B cell (primary cell): ENCODE results near the gene RNF141. TPM values are rescaled to one million over a fixed set of nuclear protein-coding genes. Genes with fewer than 3 reads are reported as not detected.
A peak's percentile ranks its signal among the peaks of the same experiment; 100 is the strongest.

Experiments used
- ATAC-seq: fragments of 200-7000 bp; cut with Tn5 transposase; one replicate; pipeline ENCODE4 v1.10.0; 2021; ENCODE audit warnings: low read depth, mild to moderate bottlenecking, moderate number of reproducible peaks, moderate library complexity
- CTCF ChIA-PET: fragments of 350-600 bp; sonication (Branson Sonifier 250); formaldehyde crosslinking; loops from one replicate; lab custom pipeline; 2021; ENCODE audit warnings: antibody characterized with exemption, inconsistent platforms; lab: Charles Lee
- POLR2A ChIA-PET: fragments of 350-600 bp; sonication (Branson Sonifier 250); formaldehyde crosslinking; loops from one replicate; lab custom pipeline; 2021; ENCODE audit warnings: antibody characterized with exemption; lab: Charles Lee
- DNase-seq: peaks from one replicate; pipeline ENCODE4 v3.0.0; 2013
- H2AFZ ChIP-seq: 2 replicates; pipeline ENCODE4 v1.6.1; 2012; ENCODE audit warnings: mild to moderate bottlenecking, low read depth, low read length; ENCODE audit not compliant: insufficient read depth, poor library complexity, severe bottlenecking
- H3K27ac ChIP-seq, 2 donors: 1 replicate in 1 of 2; 2 replicates in 1 of 2; pipeline ENCODE4 v1.5.1; 2012 to 2013; ENCODE audit warnings: low read length in 2 of 2, mild to moderate bottlenecking in 2 of 2, moderate library complexity in 1 of 2
- H3K27me3 ChIP-seq, 4 experiments: fragments of 200-600 bp in 1 of 4; sonication (generic) in 1 of 4; replicated peaks in 1 of 4; 1 replicate in 2 of 4; 2 replicates in 2 of 4; pipeline versions ENCODE4 v1.6.1 to v1.7.0; 2013 to 2016; ENCODE audit warnings: low read length in 3 of 4, mild to moderate bottlenecking in 2 of 4, mixed read lengths in 1 of 4, moderate library complexity in 1 of 4; ENCODE audit not compliant: insufficient read depth in 4 of 4, control insufficient read depth in 3 of 4; ENCODE audit errors: control extremely low read depth in 1 of 4
- H3K36me3 ChIP-seq, 2 experiments: replicated peaks in 1 of 2; 1 replicate in 1 of 2; 2 replicates in 1 of 2; pipeline versions ENCODE4 v1.6.1 to v1.7.1; 2013; ENCODE audit warnings: low read length in 1 of 2; ENCODE audit not compliant: insufficient read depth in 2 of 2, control insufficient read depth in 1 of 2; ENCODE audit errors: control extremely low read depth in 1 of 2, extremely low read depth in 1 of 2
- H3K4me1 ChIP-seq, 2 donors: fragments of 200-600 bp in 1 of 2; sonication (generic) in 1 of 2; 1 replicate in 1 of 2; 2 replicates in 1 of 2; pipeline versions ENCODE4 v1.5.1 to v1.6.1; 2013 to 2017; ENCODE audit warnings: low read length in 2 of 2; ENCODE audit not compliant: control insufficient read depth in 2 of 2, insufficient read depth in 2 of 2
- H3K4me2 ChIP-seq: replicated peaks from 2 replicates; pipeline ENCODE3; 2012; ENCODE audit warnings: mild to moderate bottlenecking, low read depth, low read length; ENCODE audit not compliant: poor library complexity, severe bottlenecking
- H3K4me3 ChIP-seq, 5 experiments: fragments of 200-600 bp in 1 of 5; sonication (generic) in 1 of 5; 1 replicate in 3 of 5; 2 replicates in 2 of 5; pipeline versions ENCODE4 v1.5.1 to v1.7.0; 2011 to 2016; ENCODE audit warnings: low read length in 4 of 5, mild to moderate bottlenecking in 4 of 5, low read depth in 2 of 5, control low read depth in 1 of 5, moderate library complexity in 1 of 5; ENCODE audit not compliant: insufficient read depth in 1 of 5; ENCODE audit errors: control extremely low read depth in 1 of 5, extremely low read depth in 1 of 5
- H3K79me2 ChIP-seq: fragments of 200-600 bp; sonication (generic); one replicate; pipeline ENCODE4 v1.6.0; 2016; ENCODE audit warnings: low read length; ENCODE audit not compliant: control insufficient read depth, insufficient read depth
- H3K9ac ChIP-seq: fragments of 200-600 bp; sonication (generic); 2 replicates; pipeline ENCODE4 v1.6.1; 2017; ENCODE audit warnings: mild to moderate bottlenecking, low read length, moderate library complexity
- H3K9me3 ChIP-seq, 3 donors: one replicate each; pipeline versions ENCODE4 v1.6.1 to v1.7.1; 2013; ENCODE audit warnings: low read length in 2 of 3; ENCODE audit not compliant: control insufficient read depth in 2 of 3, insufficient read depth in 1 of 3; ENCODE audit errors: control extremely low read depth in 1 of 3
- H4K20me1 ChIP-seq: 2 replicates; pipeline ENCODE4 v1.6.0; 2012; ENCODE audit warnings: mild to moderate bottlenecking, low read length; ENCODE audit not compliant: insufficient read depth, control insufficient read depth, poor library complexity, severe bottlenecking
- H3K27ac Mint-ChIP-seq: one replicate; pipeline ENCODE4 v1.8.0; 2021; ENCODE audit warnings: mixed read lengths
- H3K27me3 Mint-ChIP-seq: one replicate; pipeline ENCODE4 v1.8.0; 2021; ENCODE audit warnings: mixed read lengths
- H3K4me1 Mint-ChIP-seq: one replicate; pipeline ENCODE4 v1.8.0; 2021; ENCODE audit warnings: mixed read lengths
- H3K4me3 Mint-ChIP-seq: one replicate; pipeline ENCODE4 v1.8.0; 2021; ENCODE audit warnings: mixed read lengths
- H3K9me3 Mint-ChIP-seq: one replicate; pipeline ENCODE4 v1.8.0; 2022; ENCODE audit warnings: mixed read lengths; ENCODE audit not compliant: insufficient read depth
- EZH2 ChIP-seq: IDR thresholded peaks from 2 replicates; pipeline ENCODE4 v1.6.1; 2012; ENCODE audit warnings: borderline replicate concordance, low read depth, mild to moderate bottlenecking, moderate library complexity, low read length; ENCODE audit not compliant: insufficient read depth, poor library complexity, severe bottlenecking
- WGBS: methylation state at CpG from one replicate; pipeline ENCODE4 v1.1.5; 2013; ENCODE audit warnings: missing lambda C conversion rate; ENCODE audit not compliant: insufficient coverage; 5-methylcytosine and 5-hydroxymethylcytosine counted together
- intact Hi-C: fragments of 100-400 bp; cut with micrococcal nuclease; formaldehyde crosslinking; loops from one replicate; pipeline ENCODE4 v1.10.0; 2022
- polyA plus RNA-seq: library from polyadenylated mRNA; depleted of rRNA; stranded (reverse); fragments of >200 nt; gene quantifications from 2 replicates; pipeline ENCODE4 v1.2.3, GENCODE V29; 2012
- total RNA-seq, 2 donors: library from RNA; stranded (reverse); fragments of 120-200 nt in 1 of 2; gene quantifications; 1 replicate in 1 of 2; 2 replicates in 1 of 2; pipeline versions ENCODE4 v1.2.3 to v1.2.4, GENCODE V29; 2013 to 2022
- TF ChIP-seq, protein P1 (sequence below): fragments of 200-600 bp; IDR thresholded peaks from one replicate; pipeline ENCODE4 v1.8.0; 2022; ENCODE audit warnings: antibody characterized with exemption, mild to moderate bottlenecking

RNF141 gene
- total and polyA plus RNA-seq, 2 donors (not counting 1 experiment from before 2014, with no cell fraction given) = 23.3 to 48.2 TPM

DNA sequence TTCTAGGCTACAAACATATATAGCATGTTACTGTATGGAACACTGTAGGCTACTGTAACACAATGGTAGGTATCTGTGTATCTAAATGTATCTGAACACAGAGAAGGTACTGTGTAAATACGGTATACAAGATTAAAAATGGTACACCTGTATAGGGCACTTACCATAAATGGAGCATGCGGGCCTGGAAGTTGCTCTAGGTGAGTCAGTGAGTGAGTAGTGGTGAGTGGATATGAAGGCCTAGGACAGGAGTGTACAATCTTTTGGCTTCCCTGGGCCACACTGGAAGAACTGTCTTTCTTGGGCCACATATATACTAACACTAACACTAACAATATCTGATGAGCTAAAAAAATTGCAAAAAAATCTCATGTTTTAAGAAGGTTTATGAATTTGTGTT lies 21.4 kb downstream of the RNF141 start:
- no peak overlapping the region for H3K4me3 Mint-ChIP-seq
- Histone ChIP-seq H3K36me3 (peaks cover 21 to 74% of the 10 kb centered on the region in 2 experiments), H3K9me3 (no peaks in the 10 kb centered on the region), H4K20me1 (no peaks in the 10 kb centered on the region), H3K4me3 (no peak overlapping the region), H3K27ac (peak overlapping the region in 1 of 2 donors; percentile 0), H3K79me2 (peaks cover 3% of the 10 kb centered on the region), H2AFZ (no peak overlapping the region), H3K9ac (no peak overlapping the region), H3K4me2 (no peak overlapping the region), H3K27me3 (no peaks in the 10 kb centered on the region), H3K4me1 (no peaks in the 10 kb centered on the region)
- H3K9me3 Mint-ChIP-seq = no peaks in the 10 kb centered on the region
- H3K4me1 Mint-ChIP-seq = peaks cover 17% of the 10 kb centered on the region
- H3K27ac Mint-ChIP-seq = peak overlapping the region; percentile 3
- no peak for ATAC-seq
- H3K27me3 Mint-ChIP-seq = no peaks in the 10 kb centered on the region
- DNase-seq = no peak
- no peak for TF ChIP-seq EZH2
- TF ChIP-seq, protein P1, sequence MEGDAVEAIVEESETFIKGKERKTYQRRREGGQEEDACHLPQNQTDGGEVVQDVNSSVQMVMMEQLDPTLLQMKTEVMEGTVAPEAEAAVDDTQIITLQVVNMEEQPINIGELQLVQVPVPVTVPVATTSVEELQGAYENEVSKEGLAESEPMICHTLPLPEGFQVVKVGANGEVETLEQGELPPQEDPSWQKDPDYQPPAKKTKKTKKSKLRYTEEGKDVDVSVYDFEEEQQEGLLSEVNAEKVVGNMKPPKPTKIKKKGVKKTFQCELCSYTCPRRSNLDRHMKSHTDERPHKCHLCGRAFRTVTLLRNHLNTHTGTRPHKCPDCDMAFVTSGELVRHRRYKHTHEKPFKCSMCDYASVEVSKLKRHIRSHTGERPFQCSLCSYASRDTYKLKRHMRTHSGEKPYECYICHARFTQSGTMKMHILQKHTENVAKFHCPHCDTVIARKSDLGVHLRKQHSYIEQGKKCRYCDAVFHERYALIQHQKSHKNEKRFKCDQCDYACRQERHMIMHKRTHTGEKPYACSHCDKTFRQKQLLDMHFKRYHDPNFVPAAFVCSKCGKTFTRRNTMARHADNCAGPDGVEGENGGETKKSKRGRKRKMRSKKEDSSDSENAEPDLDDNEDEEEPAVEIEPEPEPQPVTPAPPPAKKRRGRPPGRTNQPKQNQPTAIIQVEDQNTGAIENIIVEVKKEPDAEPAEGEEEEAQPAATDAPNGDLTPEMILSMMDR = no peak
- intact Hi-C loops = no loop called here
- POLR2A ChIA-PET = interaction anchor here (1.6 kb wide), 1 partner anchor 105 kb away, joined by 3 read pairs; no protein-coding TSS in a partner anchor
- WGBS = 100% methylated on average over 2 of the region's 2 CpGs
- CTCF ChIA-PET = interaction anchor here (0.7 to 2.8 kb wide), 8 partner anchors 15 to 215 kb away, joined by 3 to 13 read pairs (median 4); partner anchors contain the start of gene RNF141

DNA sequence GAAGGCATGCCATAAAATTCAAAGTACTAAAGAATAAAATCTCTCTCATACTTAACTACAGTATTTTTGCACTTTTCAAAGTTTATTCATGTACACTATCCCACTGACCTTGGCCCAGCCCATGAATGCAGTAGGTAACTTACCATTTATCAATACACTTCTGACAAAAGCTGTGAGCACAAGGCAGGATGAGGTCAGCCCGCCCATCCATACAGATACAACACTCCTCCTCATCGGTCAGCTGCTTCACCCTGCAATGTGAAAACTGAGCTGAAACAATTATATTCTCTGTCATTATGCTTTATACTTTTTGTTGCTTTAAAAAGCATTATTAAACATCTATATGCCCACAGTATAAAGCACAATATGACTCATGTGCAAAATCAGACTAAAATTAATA lies 22.1 kb downstream of the RNF141 start:
- CTCF ChIA-PET = interaction anchor here (0.7 to 2.8 kb wide), 6 partner anchors 15 to 215 kb away, joined by 3 to 13 read pairs (median 4); partner anchors contain the start of gene RNF141
- DNase-seq = no peak
- no peaks in the 10 kb centered on the region for H3K27me3 ChIP-seq
- no peaks in the 10 kb centered on the region for H3K4me1 ChIP-seq
- Mint-ChIP-seq H3K4me3 (no peak overlapping the region), H3K27me3 (no peaks in the 10 kb centered on the region), H3K27ac (no peak overlapping the region), H3K4me1 (peaks cover 22% of the 10 kb centered on the region), H3K9me3 (no peaks in the 10 kb centered on the region)
- H3K4me3 ChIP-seq = no peak overlapping the region
- no peak for ATAC-seq
- no peak overlapping the region for H2AFZ ChIP-seq
- no peak for TF ChIP-seq EZH2
- H3K9ac ChIP-seq = no peak overlapping the region
- no peaks in the 10 kb centered on the region for H4K20me1 ChIP-seq
- WGBS = 100% methylated on average over 1 of the region's 2 CpGs
- peaks cover 21 to 74% of the 10 kb centered on the region in 2 experiments for H3K36me3 ChIP-seq
- H3K9me3 ChIP-seq = no peaks in the 10 kb centered on the region
- peak overlapping the region in 1 of 2 donors; percentile 39 for H3K27ac ChIP-seq
- intact Hi-C loops = no loop called here
- POLR2A ChIA-PET = interaction anchor here (1.6 kb wide), 1 partner anchor 106 kb away, joined by 3 read pairs; no protein-coding TSS in a partner anchor
- H3K79me2 ChIP-seq = peaks cover 3% of the 10 kb centered on the region
- H3K4me2 ChIP-seq = no peak overlapping the region
